ENCODE measurements around the gene CTDSP2. TPM values are rescaled to one million over a fixed set of nuclear protein-coding genes. Genes with fewer than 3 reads are reported as not detected.
"Not testable (repeated sequence)": the region's sequence is repeated elsewhere in the genome, so short reads cannot be mapped to it uniquely, and the experiment has no call there.

The CTDSP2 gene
- total RNA-seq, 2 experiments from 2014 or later = 44.2 to 118 TPM

- POLR2A ChIA-PET = no interaction called here
These were observed 12.6 kb upstream of the CTDSP2 start for GRCh38 chr12:57859121-57859520.

GRCh38 chr12:57858123-57858522 lies 11.6 kb upstream of the CTDSP2 start:
- H3K4me1 ChIP-seq (ENCODE audit: insufficient read depth, low read length, poor library complexity, severe bottlenecking); H3K4me3 ChIP-seq (ENCODE audit: low read depth, low read length, poor library complexity, severe bottlenecking); H3K79me2 ChIP-seq (ENCODE audit: insufficient read depth, low read depth, low read length); BruUV-seq (replicated peaks); H3K9me2 ChIP-seq (ENCODE audit: insufficient read depth, low read length); H3K4me2 ChIP-seq (ENCODE audit: low read length); intact Hi-C loops (cut with micrococcal nuclease; ENCODE audit: unreplicated experiment); H3K9me3 ChIP-seq (ENCODE audit: low read length); H2AFZ ChIP-seq (ENCODE audit: low read length); H3K36me3 ChIP-seq (ENCODE audit: insufficient read depth, low read length); H3K27ac ChIP-seq (ENCODE audit: low read depth, low read length, poor library complexity, severe bottlenecking); CTCF ChIA-PET (ENCODE audit: unreplicated experiment); DNase-seq (ENCODE audit: low spot score); H4K20me1 ChIP-seq (ENCODE audit: insufficient read depth, low read length): not testable (repeated sequence)
- POLR2A ChIA-PET = interaction anchor here (0.6 to 1.0 kb wide), 2 partner anchors 39 to 77 kb away, joined by 3 read pairs; no protein-coding TSS in a partner anchor

More at GRCh38 chr12:57859121-57859520, 12.6 kb upstream of the CTDSP2 start:
- CTCF ChIA-PET (ENCODE audit: unreplicated experiment) = no interaction called here
- H3K4me2 ChIP-seq (ENCODE audit: low read length) = no peak overlapping the region
- no peaks in the 10 kb centered on the region for H3K9me3 ChIP-seq (ENCODE audit: low read length)
- no peaks in the 10 kb centered on the region for H3K9me2 ChIP-seq (ENCODE audit: insufficient read depth, low read length)
- no peak overlapping the region for H2AFZ ChIP-seq (ENCODE audit: low read length)
- H3K4me1 ChIP-seq (ENCODE audit: insufficient read depth, low read length, poor library complexity, severe bottlenecking) = no peaks in the 10 kb centered on the region
- H4K20me1 ChIP-seq (ENCODE audit: insufficient read depth, low read length) = no peaks in the 10 kb centered on the region
- TF ChIP-seq EZH2phosphoT487 (IDR thresholded peaks at IDR 0.05; ENCODE audit: borderline replicate concordance, low read depth, low read length) (no peak), CTCF (conservative IDR thresholded peaks at IDR 0.05; ENCODE audit: low read length) (no peak)
- DNase-seq (ENCODE audit: low spot score) = no peak
- H3K4me3 ChIP-seq (ENCODE audit: low read depth, low read length, poor library complexity, severe bottlenecking) = no peak overlapping the region
- H3K36me3 ChIP-seq (ENCODE audit: insufficient read depth, low read length) = no peaks in the 10 kb centered on the region
- no TSS peak for BruUV-seq (replicated peaks)
- no peaks in the 10 kb centered on the region for H3K79me2 ChIP-seq (ENCODE audit: insufficient read depth, low read depth, low read length)
- H3K27ac ChIP-seq (ENCODE audit: low read depth, low read length, poor library complexity, severe bottlenecking) = no peak overlapping the region
- intact Hi-C loops (cut with micrococcal nuclease; ENCODE audit: unreplicated experiment) = no loop called here

GRCh38 chr12:57854965-57855364 lies 8.4 kb upstream of the CTDSP2 start:
- POLR2A ChIA-PET = interaction anchor here (1.6 kb wide), 1 partner anchor 44 kb away, joined by 6 read pairs; no protein-coding TSS in a partner anchor
- Histone ChIP-seq H3K4me2 (ENCODE audit: low read length) (no peak overlapping the region), H3K9me2 (ENCODE audit: insufficient read depth, low read length) (no peaks in the 10 kb centered on the region), H3K36me3 (ENCODE audit: insufficient read depth, low read length) (no peaks in the 10 kb centered on the region), H3K79me2 (ENCODE audit: insufficient read depth, low read depth, low read length) (no peaks in the 10 kb centered on the region), H2AFZ (ENCODE audit: low read length) (no peak overlapping the region), H3K4me3 (ENCODE audit: low read depth, low read length, poor library complexity, severe bottlenecking) (no peak overlapping the region), H3K27ac (ENCODE audit: low read depth, low read length, poor library complexity, severe bottlenecking) (no peak overlapping the region), H3K9me3 (ENCODE audit: low read length) (no peaks in the 10 kb centered on the region), H4K20me1 (ENCODE audit: insufficient read depth, low read length) (no peaks in the 10 kb centered on the region), H3K4me1 (ENCODE audit: insufficient read depth, low read length, poor library complexity, severe bottlenecking) (peaks cover 10% of the 10 kb centered on the region)
- BruUV-seq (replicated peaks) = no TSS peak
- CTCF ChIA-PET (ENCODE audit: unreplicated experiment) = interaction anchor here (1.5 kb wide), 1 partner anchor 38 kb away, joined by 3 read pairs; no protein-coding TSS in a partner anchor
- no peak for DNase-seq (ENCODE audit: low spot score)
- intact Hi-C loops (cut with micrococcal nuclease; ENCODE audit: unreplicated experiment) = no loop called here
- TF ChIP-seq EZH2phosphoT487 (IDR thresholded peaks at IDR 0.05; ENCODE audit: borderline replicate concordance, low read depth, low read length) (no peak), CTCF (conservative IDR thresholded peaks at IDR 0.05; ENCODE audit: low read length) (no peak)
